ENCODE measurements around the gene SELENOT. TPM values are rescaled to one million over a fixed set of nuclear protein-coding genes. Genes with fewer than 3 reads are reported as not detected.

SELENOT gene
- total and polyA plus RNA-seq, 2 of the 8 experiments (the other 6 are each of a cell fraction or from before 2014, with no cell fraction given), result 79.0 to 290 TPM

DNA sequence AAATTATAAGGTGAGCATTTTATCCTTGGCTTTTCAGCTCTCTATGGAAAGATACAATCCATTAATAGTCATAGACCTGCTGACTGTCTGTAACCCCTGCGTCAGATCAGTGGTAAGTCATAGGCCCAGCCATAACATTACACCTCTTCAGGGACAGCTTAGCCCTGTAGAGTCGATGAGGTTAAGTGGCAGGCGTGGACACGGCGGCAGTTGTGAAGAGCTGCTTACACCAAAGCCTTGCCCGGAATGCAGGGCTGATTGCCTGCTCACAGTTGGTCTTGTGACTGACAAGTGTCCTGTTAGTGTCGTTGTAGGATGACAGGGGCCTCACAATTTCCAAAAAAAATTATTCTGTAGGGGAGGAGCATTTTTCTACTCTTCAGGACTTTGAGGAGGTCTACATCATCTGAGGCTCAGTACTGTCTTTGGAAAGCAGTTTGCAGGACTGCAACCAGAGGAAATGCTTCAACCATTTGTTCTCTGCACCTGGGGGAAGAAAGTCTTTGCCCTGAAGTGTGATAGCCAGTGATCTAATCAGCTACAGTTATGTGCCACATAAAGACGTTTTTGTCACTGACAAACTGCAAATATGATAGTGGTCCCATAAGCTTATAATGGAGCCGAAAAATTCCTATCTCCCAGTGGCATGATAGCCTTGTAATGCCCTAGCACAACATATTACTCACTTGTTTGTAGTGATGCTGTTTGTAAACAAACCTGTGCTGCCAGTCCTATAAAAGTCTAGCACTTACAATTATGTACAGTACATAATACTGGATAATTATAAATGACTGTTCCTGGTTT, 14.9 kb upstream of the SELENOT start:
- H2BK5ac ChIP-seq (ENCODE audit: low read depth, low read length), result no peak overlapping the region
- peak overlapping the region; percentile 38; the same call in 1 of the 2 replicates for H3K27ac ChIP-seq (ENCODE audit: low read depth, low read length)
- H2AFZ ChIP-seq (ENCODE audit: low read length), result no peak overlapping the region
- no peak overlapping the region for H3K4ac ChIP-seq (replicated peaks; ENCODE audit: insufficient read length, low read depth, low read length)
- H3K23me2 ChIP-seq (ENCODE audit: low read depth, low read length), result no peaks in the 10 kb centered on the region
- no peak overlapping the region for H3K14ac ChIP-seq (ENCODE audit: insufficient read length)
- H3K4me1 ChIP-seq (replicated peaks in 1 of 4; ENCODE audit: control insufficient read depth in 3 of 4, insufficient read depth in 4 of 4, low read length in 3 of 4), result no peaks in the 10 kb centered on the region
- FAIRE-seq (peak; percentile 32), DNase-seq (ENCODE audit: low read depth in 1 of 2, low spot score in 2 of 2) (no peak)
- POLR2A ChIA-PET (ENCODE audit: partially characterized antibody), result interaction anchor here (0.9 to 3.0 kb wide), 5 partner anchors 12 to 42 kb away, joined by 3 to 14 read pairs (median 6); partner anchors contain the start of genes EIF2A, SELENOT and SERP1
- CTCF ChIA-PET (ENCODE audit: partially characterized antibody), result interaction anchor here (1.3 to 1.7 kb wide), 2 partner anchors 20 to 92 kb away, joined by 3 to 4 read pairs; no protein-coding TSS in a partner anchor
- H3K23ac ChIP-seq (ENCODE audit: insufficient read length), result no peak overlapping the region
- no peak overlapping the region for H3K18ac ChIP-seq (ENCODE audit: extremely low read depth, low read length)
- no peaks in the 10 kb centered on the region for H3K9me3 ChIP-seq (ENCODE audit: insufficient read depth in 2 of 2, low read depth in 1 of 2, low read length in 1 of 2)
- H4K20me1 ChIP-seq (replicated peaks in 1 of 2; ENCODE audit: control insufficient read depth in 1 of 2, insufficient read depth in 2 of 2, low read length in 2 of 2), result peaks cover 2% of the 10 kb centered on the region in 2 experiments
- H2BK20ac ChIP-seq (ENCODE audit: low read length), result no peak overlapping the region
- no peak overlapping the region for H3K4me3 ChIP-seq (ENCODE audit: extremely low read depth in 1 of 4, insufficient read depth in 2 of 4, low read depth in 3 of 4, low read length in 4 of 4)
- peaks cover 4 to 30% (median 18%) of the 10 kb centered on the region in 4 experiments; a peak in 6 of 8 replicates for H3K36me3 ChIP-seq (ENCODE audit: control insufficient read depth in 2 of 4, insufficient read depth in 4 of 4, low read length in 3 of 4)
- H4K91ac ChIP-seq (replicated peaks; ENCODE audit: insufficient read length, low read length), result no peak overlapping the region
- H2AK5ac ChIP-seq (ENCODE audit: low read depth, low read length), result no peak overlapping the region
- no peaks in the 10 kb centered on the region for H3K27me3 ChIP-seq (replicated peaks in 1 of 4; ENCODE audit: control insufficient read depth in 3 of 4, extremely low read depth in 1 of 4, insufficient read depth in 3 of 4, low read length in 3 of 4)
- H2BK120ac ChIP-seq (replicated peaks; ENCODE audit: low read depth, low read length), result no peak overlapping the region
- H4K8ac ChIP-seq (ENCODE audit: extremely low read depth, insufficient read depth, low read length), result no peak overlapping the region
- no peak overlapping the region for H3K9ac ChIP-seq (replicated peaks in 1 of 4; ENCODE audit: extremely low read depth in 1 of 4, low read depth in 3 of 4, low read length in 3 of 4)
- 78% methylated on average over 9 of the region's 9 CpGs; no CpG with 5 or more reads in 1 of the 2 experiments for WGBS, 2 experiments (ENCODE audit: extremely low coverage in 1 of 2, insufficient coverage in 1 of 2, insufficient read length in 1 of 2, insufficient replicate concordance in 2 of 2, low coverage in 1 of 2, low lambda C conversion rate in 2 of 2, missing lambda C conversion rate in 1 of 2)
- no peaks in the 10 kb centered on the region; the same call in 1 of the 2 replicates for H3K79me1 ChIP-seq (ENCODE audit: low read depth, low read length)
- TF ChIP-seq CHD2 (IDR thresholded peaks at IDR 0.05; ENCODE audit: low read length) (no peak), SAP30 (IDR thresholded peaks at IDR 0.05; ENCODE audit: insufficient read depth, insufficient replicate concordance, low read length) (no peak), KDM1A (IDR thresholded peaks at IDR 0.05; ENCODE audit: borderline replicate concordance, low read length) (no peak), SIRT6 (IDR thresholded peaks at IDR 0.05; ENCODE audit: low read length) (no peak), TEAD4 (IDR thresholded peaks at IDR 0.05; ENCODE audit: low read depth, low read length) (0 out of 2 replicates have a peak, but pooled peaks have one; percentile 8)
- TF ChIP-seq, protein P1, sequence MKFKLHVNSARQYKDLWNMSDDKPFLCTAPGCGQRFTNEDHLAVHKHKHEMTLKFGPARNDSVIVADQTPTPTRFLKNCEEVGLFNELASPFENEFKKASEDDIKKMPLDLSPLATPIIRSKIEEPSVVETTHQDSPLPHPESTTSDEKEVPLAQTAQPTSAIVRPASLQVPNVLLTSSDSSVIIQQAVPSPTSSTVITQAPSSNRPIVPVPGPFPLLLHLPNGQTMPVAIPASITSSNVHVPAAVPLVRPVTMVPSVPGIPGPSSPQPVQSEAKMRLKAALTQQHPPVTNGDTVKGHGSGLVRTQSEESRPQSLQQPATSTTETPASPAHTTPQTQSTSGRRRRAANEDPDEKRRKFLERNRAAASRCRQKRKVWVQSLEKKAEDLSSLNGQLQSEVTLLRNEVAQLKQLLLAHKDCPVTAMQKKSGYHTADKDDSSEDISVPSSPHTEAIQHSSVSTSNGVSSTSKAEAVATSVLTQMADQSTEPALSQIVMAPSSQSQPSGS (IDR thresholded peaks at IDR 0.05; ENCODE audit: low read length), result no peak
- no peak overlapping the region for H3K56ac ChIP-seq (replicated peaks; ENCODE audit: insufficient read length, low read depth, low read length)
- no peak overlapping the region for H2BK15ac ChIP-seq (ENCODE audit: low read length)
- H3K79me2 ChIP-seq (ENCODE audit: control insufficient read depth in 1 of 2, insufficient read depth in 2 of 2, low read length in 2 of 2), result peaks cover 0 to 5% of the 10 kb centered on the region in 2 experiments; a peak in 2 of 4 replicates
- H2BK12ac ChIP-seq (ENCODE audit: low read depth, low read length), result no peak overlapping the region
- H4K5ac ChIP-seq (ENCODE audit: insufficient read length, low read depth, low read length), result no peak overlapping the region
- no peak overlapping the region for H3K4me2 ChIP-seq (ENCODE audit: insufficient read depth in 1 of 2, low read depth in 2 of 2, low read length in 2 of 2)
